Body of pancreas (tissue), 4 donors: ENCODE results near the gene ARHGAP12.

Experiments
- CTCF ChIP-seq, 7 experiments: fragments of 450-650 bp in 4 of 7; fragments of 200-600 bp in 3 of 7; sonication (generic) in 3 of 7; IDR thresholded peaks; one replicate each; pipeline ENCODE4 v1.5.1; 2016 to 2019; ENCODE audit warnings: antibody characterized with exemption in 7 of 7
- POLR2A ChIP-seq, 3 donors: fragments of 450-650 bp; IDR thresholded peaks; one replicate each; pipeline ENCODE4 v1.6.1; 2016; ENCODE audit warnings: antibody characterized with exemption in 3 of 3, mild to moderate bottlenecking in 2 of 3

GRCh38 chr10:31927565-31927883 is 1.1 kb downstream of the ARHGAP12 start:
- no peak for TF ChIP-seq CTCF (IDR thresholded peaks at IDR 0.05)
- TF ChIP-seq POLR2A (IDR thresholded peaks at IDR 0.05) = no peak
